ENCODE results near the gene HIF3A.

HIF3A gene

DNA sequence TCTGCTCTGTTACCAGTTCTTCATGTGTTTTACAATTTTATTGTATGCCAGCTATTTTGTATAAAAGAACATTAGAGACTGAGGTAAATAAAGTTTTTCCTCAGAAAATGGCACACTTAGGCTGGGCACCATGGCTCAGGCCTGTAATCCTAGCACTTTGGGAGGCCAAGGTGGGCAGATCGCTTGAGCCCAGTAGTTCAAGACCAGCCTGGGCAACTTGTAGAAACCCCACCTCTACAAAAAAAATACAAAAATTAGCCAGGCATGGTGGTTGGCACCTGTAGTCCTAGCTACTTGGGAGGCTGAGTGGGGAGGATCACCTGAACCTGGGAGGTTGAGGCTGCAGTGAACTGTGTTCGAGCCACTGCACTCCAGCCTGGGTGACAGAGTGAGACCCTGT lies 84.5 kb downstream of the HIF3A start:
- DNase-seq (no peak), ATAC-seq (ENCODE audit: insufficient read depth, low read depth) (no peak)
- H3K27ac ChIP-seq (ENCODE audit: low read length), result no peak overlapping the region
- peaks cover 98% of the 10 kb centered on the region for H3K36me3 ChIP-seq (ENCODE audit: insufficient read depth, low read length)
- TF ChIP-seq, protein P1, sequence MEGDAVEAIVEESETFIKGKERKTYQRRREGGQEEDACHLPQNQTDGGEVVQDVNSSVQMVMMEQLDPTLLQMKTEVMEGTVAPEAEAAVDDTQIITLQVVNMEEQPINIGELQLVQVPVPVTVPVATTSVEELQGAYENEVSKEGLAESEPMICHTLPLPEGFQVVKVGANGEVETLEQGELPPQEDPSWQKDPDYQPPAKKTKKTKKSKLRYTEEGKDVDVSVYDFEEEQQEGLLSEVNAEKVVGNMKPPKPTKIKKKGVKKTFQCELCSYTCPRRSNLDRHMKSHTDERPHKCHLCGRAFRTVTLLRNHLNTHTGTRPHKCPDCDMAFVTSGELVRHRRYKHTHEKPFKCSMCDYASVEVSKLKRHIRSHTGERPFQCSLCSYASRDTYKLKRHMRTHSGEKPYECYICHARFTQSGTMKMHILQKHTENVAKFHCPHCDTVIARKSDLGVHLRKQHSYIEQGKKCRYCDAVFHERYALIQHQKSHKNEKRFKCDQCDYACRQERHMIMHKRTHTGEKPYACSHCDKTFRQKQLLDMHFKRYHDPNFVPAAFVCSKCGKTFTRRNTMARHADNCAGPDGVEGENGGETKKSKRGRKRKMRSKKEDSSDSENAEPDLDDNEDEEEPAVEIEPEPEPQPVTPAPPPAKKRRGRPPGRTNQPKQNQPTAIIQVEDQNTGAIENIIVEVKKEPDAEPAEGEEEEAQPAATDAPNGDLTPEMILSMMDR (IDR thresholded peaks at IDR 0.05; ENCODE audit: borderline replicate concordance, extremely low read depth, low read length, poor library complexity, severe bottlenecking), result no peak
- no peak for TF ChIP-seq EZH2 (IDR thresholded peaks at IDR 0.05; ENCODE audit: borderline replicate concordance, low read depth, low read length, severe bottlenecking)
- H4K20me1 ChIP-seq (ENCODE audit: insufficient read depth, low read length), result peaks cover 11% of the 10 kb centered on the region
- no peaks in the 10 kb centered on the region for H3K27me3 ChIP-seq (ENCODE audit: insufficient read depth, low read length, poor library complexity)
- H2AFZ ChIP-seq (ENCODE audit: low read depth, low read length), result no peak overlapping the region
- H3K9ac ChIP-seq (ENCODE audit: low read depth, low read length), result no peak overlapping the region
- no peaks in the 10 kb centered on the region for H3K4me1 ChIP-seq (ENCODE audit: insufficient read depth, low read length)
- H3K4me2 ChIP-seq (ENCODE audit: insufficient read depth, low read length), result no peak overlapping the region
- no peaks in the 10 kb centered on the region; the same call in 1 of the 2 replicates for H3K79me2 ChIP-seq (ENCODE audit: insufficient read depth, low read length)
- no peaks in the 10 kb centered on the region for H3K9me3 ChIP-seq (ENCODE audit: insufficient read depth, low read length, severe bottlenecking)
- no peak overlapping the region for H3K4me3 ChIP-seq (ENCODE audit: low read depth in 1 of 2, low read length in 2 of 2)

- Histone ChIP-seq H3K36me3 (ENCODE audit: insufficient read depth, low read length) (peaks cover 97% of the 10 kb centered on the region), H3K4me1 (ENCODE audit: insufficient read depth, low read length) (no peaks in the 10 kb centered on the region), H3K9me3 (ENCODE audit: insufficient read depth, low read length, severe bottlenecking) (no peaks in the 10 kb centered on the region), H3K27ac (ENCODE audit: low read length) (no peak overlapping the region; the same call in 1 of the 2 replicates), H4K20me1 (ENCODE audit: insufficient read depth, low read length) (peaks cover 8% of the 10 kb centered on the region), H3K4me2 (ENCODE audit: insufficient read depth, low read length) (no peak overlapping the region), H3K4me3 (ENCODE audit: low read depth in 1 of 2, low read length in 2 of 2) (no peak overlapping the region), H3K9ac (ENCODE audit: low read depth, low read length) (no peak overlapping the region), H2AFZ (ENCODE audit: low read depth, low read length) (no peak overlapping the region), H3K79me2 (ENCODE audit: insufficient read depth, low read length) (no peaks in the 10 kb centered on the region; the same call in 1 of the 2 replicates), H3K27me3 (ENCODE audit: insufficient read depth, low read length, poor library complexity) (no peaks in the 10 kb centered on the region)
- DNase-seq (no peak), ATAC-seq (ENCODE audit: insufficient read depth, low read depth) (no peak)
- TF ChIP-seq, protein P1 (IDR thresholded peaks at IDR 0.05; ENCODE audit: borderline replicate concordance, extremely low read depth, low read length, poor library complexity, severe bottlenecking), result no peak
- no peak for TF ChIP-seq EZH2 (IDR thresholded peaks at IDR 0.05; ENCODE audit: borderline replicate concordance, low read depth, low read length, severe bottlenecking)
These were observed 85.0 kb downstream of the HIF3A start for GRCh38 chr19:46381756-46382345.

DNA sequence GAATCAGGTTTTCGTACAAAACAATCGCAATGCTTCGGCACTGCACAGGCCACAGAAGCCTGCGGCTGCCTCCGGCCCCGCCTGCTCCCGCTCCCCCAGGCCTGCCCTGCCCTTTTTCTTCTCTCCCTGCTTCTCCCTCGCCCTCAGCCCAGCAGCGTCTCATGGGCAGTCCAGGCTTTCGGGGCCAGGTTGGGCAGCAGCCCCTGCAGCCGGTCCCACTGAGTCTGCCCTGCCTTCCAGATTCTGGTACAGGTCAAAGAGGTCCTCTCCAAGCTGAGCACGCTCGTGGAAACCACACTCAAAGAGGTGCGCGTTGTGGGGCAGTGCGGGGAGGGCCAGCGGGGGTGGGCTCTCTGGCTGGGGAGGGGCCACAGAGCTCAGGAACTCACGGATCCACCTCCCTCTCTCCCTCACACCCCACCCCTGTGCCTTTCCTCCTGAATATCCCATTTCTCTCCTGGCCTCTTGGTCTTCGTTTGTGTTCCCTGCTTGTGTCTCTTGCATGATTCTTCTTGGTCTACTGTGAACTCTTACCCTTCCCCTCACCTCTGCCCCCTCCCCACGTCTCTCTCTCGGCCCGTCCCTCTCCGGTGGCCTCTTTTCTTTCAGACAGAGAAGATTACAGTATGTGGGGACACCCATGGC lies 86.5 kb downstream of the HIF3A start:
- Histone ChIP-seq H3K4me1 (ENCODE audit: insufficient read depth, low read length) (no peaks in the 10 kb centered on the region), H2AFZ (ENCODE audit: low read depth, low read length) (no peak overlapping the region), H3K4me3 (ENCODE audit: low read depth in 1 of 2, low read length in 2 of 2) (no peak overlapping the region), H3K9ac (ENCODE audit: low read depth, low read length) (no peak overlapping the region), H3K4me2 (ENCODE audit: insufficient read depth, low read length) (no peak overlapping the region), H3K27me3 (ENCODE audit: insufficient read depth, low read length, poor library complexity) (no peaks in the 10 kb centered on the region), H3K27ac (ENCODE audit: low read length) (no peak overlapping the region), H4K20me1 (ENCODE audit: insufficient read depth, low read length) (peaks cover 11% of the 10 kb centered on the region), H3K36me3 (ENCODE audit: insufficient read depth, low read length) (peaks cover 97% of the 10 kb centered on the region), H3K79me2 (ENCODE audit: insufficient read depth, low read length) (no peaks in the 10 kb centered on the region), H3K9me3 (ENCODE audit: insufficient read depth, low read length, severe bottlenecking) (no peaks in the 10 kb centered on the region)
- TF ChIP-seq EZH2 (IDR thresholded peaks at IDR 0.05; ENCODE audit: borderline replicate concordance, low read depth, low read length, severe bottlenecking), result no peak
- TF ChIP-seq, protein P1 (IDR thresholded peaks at IDR 0.05; ENCODE audit: borderline replicate concordance, extremely low read depth, low read length, poor library complexity, severe bottlenecking), result no peak
- DNase-seq (no peak), ATAC-seq (ENCODE audit: insufficient read depth, low read depth) (no peak)

All from DND-41 (cell line).